NCI-H2171 treated with DMSO at 0.1 percent for 48 hours (cell line): Measurements from ENCODE around the gene KRTAP5-5.

Experiments
- DNase-seq: peaks from one replicate; lab custom pipeline; 2025; lab: John Stamatoyannopoulos, UW

Gene KRTAP5-5

DNA sequence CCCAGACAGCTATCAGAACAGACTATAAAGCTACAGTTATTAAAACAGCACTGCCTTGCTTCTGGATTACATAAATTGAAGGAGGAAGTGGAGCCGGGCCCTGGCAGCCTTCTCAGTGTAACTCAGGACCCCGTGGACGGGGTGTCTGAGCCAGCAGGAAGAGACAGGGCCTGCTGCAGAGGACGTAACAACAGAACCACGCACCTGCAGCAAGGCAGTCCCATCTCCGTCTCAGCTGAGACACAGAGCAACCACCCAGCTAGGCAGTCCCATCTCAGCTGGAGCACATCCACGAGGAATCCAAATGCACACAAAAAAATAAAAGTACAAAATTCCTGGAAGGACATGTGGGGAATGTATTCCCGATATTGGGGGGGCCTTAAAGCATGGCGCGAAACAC is 50.3 kb downstream of the KRTAP5-5 start:
- DNase-seq, result no peak
